ENCODE measurements around the gene LORICRIN. TPM values are rescaled to one million over a fixed set of nuclear protein-coding genes. Genes with fewer than 3 reads are reported as not detected.

The LORICRIN gene
- total and polyA plus RNA-seq, 9 of the 15 experiments (the other 6 are each of a cell fraction or from before 2014, with no cell fraction given): not detected

DNA sequence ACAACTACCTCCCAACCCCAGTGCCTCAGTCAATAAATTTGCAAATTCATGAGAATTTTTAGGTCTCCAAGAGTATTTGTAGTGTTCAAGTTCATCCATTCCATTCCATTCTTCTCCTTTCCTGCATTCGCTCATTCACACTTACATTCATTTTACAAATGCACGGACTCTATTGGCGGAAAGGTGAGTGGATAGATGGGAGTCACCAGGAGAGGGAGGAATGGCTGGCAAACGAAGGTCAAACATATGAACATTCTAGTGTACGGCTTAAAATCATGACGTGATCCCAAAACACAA is 2.5 kb downstream of the LORICRIN start:
- Histone ChIP-seq H3K9ac (ENCODE audit: insufficient read depth in 1 of 2, low read depth in 2 of 2, low read length in 2 of 2) (no peak overlapping the region), H3K9me1 (ENCODE audit: control insufficient read depth, insufficient read depth, low read length) (no peaks in the 10 kb centered on the region), H3K4me1 (replicated peaks in 1 of 2; ENCODE audit: control insufficient read depth in 2 of 2, insufficient read depth in 2 of 2, low read length in 2 of 2) (peaks cover 0 to 8% of the 10 kb centered on the region in 2 experiments; a peak in 2 of 5 replicates), H3K27me3 (ENCODE audit: control insufficient read depth in 2 of 2, insufficient read depth in 2 of 2, low read length in 2 of 2) (peaks cover 35 to 49% of the 10 kb centered on the region in 2 experiments), H3K4me3 (no peak overlapping the region), H3K36me3 (ENCODE audit: control insufficient read depth, insufficient read depth, low read length) (no peaks in the 10 kb centered on the region), H3K4me2 (ENCODE audit: insufficient read depth, low read length) (no peak overlapping the region), H3K9me3 (replicated peaks; ENCODE audit: control insufficient read depth, insufficient read depth, low read depth, low read length) (no peaks in the 10 kb centered on the region), H3K27ac (ENCODE audit: extremely low read depth, low read depth, low read length) (no peak overlapping the region), H2AFZ (ENCODE audit: low read depth, low read length) (no peak overlapping the region), H4K20me1 (replicated peaks; ENCODE audit: control insufficient read depth, insufficient read depth, low read length) (no peaks in the 10 kb centered on the region; the same call in 1 of the 2 replicates), H3K79me2 (ENCODE audit: control insufficient read depth, insufficient read depth, low read length) (no peaks in the 10 kb centered on the region)
- CTCF ChIA-PET (ENCODE audit: low intra/inter-chr PET ratio): no interaction called here
- FAIRE-seq: no peak
- 4% methylated on average over 6 of the region's 6 CpGs for WGBS (ENCODE audit: insufficient coverage, low coverage, missing lambda C conversion rate)
- TF ChIP-seq, protein P1, sequence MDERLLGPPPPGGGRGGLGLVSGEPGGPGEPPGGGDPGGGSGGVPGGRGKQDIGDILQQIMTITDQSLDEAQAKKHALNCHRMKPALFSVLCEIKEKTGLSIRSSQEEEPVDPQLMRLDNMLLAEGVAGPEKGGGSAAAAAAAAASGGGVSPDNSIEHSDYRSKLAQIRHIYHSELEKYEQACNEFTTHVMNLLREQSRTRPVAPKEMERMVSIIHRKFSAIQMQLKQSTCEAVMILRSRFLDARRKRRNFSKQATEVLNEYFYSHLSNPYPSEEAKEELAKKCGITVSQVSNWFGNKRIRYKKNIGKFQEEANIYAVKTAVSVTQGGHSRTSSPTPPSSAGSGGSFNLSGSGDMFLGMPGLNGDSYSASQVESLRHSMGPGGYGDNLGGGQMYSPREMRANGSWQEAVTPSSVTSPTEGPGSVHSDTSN (CRISPR knock-in tag; IDR thresholded peaks at IDR 0.05; ENCODE audit: low read depth): no peak
- TF ChIP-seq, protein P1 (tag; conservative IDR thresholded peaks at IDR 0.05; ENCODE audit: low read depth): no peak
- TF ChIP-seq PTBP1 (IDR thresholded peaks at IDR 0.05; ENCODE audit: low read depth, low read length) (no peak), NFYB (IDR thresholded peaks at IDR 0.05; ENCODE audit: extremely low read depth, insufficient read length) (no peak), HSF4 (CRISPR knock-in tag; IDR thresholded peaks at IDR 0.05; ENCODE audit: borderline replicate concordance) (no peak), CBFB (CRISPR knock-in tag; IDR thresholded peaks at IDR 0.05) (no peak), SNRNP70 (optimal IDR thresholded peaks at IDR 0.05; ENCODE audit: low read depth, low read length) (no peak), ZNF589 (CRISPR knock-in tag; IDR thresholded peaks at IDR 0.05; ENCODE audit: low read depth) (no peak), ZNF224 (CRISPR knock-in tag; IDR thresholded peaks at IDR 0.05) (no peak), ATF1 (CRISPR knock-in tag; IDR thresholded peaks at IDR 0.05) (no peak), ATF1 (tag; IDR thresholded peaks at IDR 0.05) (no peak), MIER1 (IDR thresholded peaks at IDR 0.05; ENCODE audit: low read depth) (no peak), CBX2 (IDR thresholded peaks at IDR 0.05; ENCODE audit: insufficient read depth, low read length, poor library complexity, severe bottlenecking) (no peak)
- TF ChIP-seq, protein P2, sequence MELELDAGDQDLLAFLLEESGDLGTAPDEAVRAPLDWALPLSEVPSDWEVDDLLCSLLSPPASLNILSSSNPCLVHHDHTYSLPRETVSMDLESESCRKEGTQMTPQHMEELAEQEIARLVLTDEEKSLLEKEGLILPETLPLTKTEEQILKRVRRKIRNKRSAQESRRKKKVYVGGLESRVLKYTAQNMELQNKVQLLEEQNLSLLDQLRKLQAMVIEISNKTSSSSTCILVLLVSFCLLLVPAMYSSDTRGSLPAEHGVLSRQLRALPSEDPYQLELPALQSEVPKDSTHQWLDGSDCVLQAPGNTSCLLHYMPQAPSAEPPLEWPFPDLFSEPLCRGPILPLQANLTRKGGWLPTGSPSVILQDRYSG (tag; conservative IDR thresholded peaks at IDR 0.05; ENCODE audit: low read depth): no peak
- TF ChIP-seq, protein P3, sequence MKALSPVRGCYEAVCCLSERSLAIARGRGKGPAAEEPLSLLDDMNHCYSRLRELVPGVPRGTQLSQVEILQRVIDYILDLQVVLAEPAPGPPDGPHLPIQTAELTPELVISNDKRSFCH (CRISPR knock-in tag; IDR thresholded peaks at IDR 0.05): no peak
- TF ChIP-seq, protein P3 (tag; IDR thresholded peaks at IDR 0.05): no peak
- TF ChIP-seq, protein P4, sequence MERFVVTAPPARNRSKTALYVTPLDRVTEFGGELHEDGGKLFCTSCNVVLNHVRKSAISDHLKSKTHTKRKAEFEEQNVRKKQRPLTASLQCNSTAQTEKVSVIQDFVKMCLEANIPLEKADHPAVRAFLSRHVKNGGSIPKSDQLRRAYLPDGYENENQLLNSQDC (CRISPR knock-in tag; IDR thresholded peaks at IDR 0.05): no peak
- TF ChIP-seq, protein P5, sequence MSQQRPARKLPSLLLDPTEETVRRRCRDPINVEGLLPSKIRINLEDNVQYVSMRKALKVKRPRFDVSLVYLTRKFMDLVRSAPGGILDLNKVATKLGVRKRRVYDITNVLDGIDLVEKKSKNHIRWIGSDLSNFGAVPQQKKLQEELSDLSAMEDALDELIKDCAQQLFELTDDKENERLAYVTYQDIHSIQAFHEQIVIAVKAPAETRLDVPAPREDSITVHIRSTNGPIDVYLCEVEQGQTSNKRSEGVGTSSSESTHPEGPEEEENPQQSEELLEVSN (IDR thresholded peaks at IDR 0.05; ENCODE audit: borderline replicate concordance in 1 of 2, extremely low read depth in 1 of 2, insufficient read depth in 1 of 2, insufficient read length in 1 of 2, low read depth in 1 of 2, low read length in 1 of 2, poor library complexity in 1 of 2, severe bottlenecking in 1 of 2): no peak
- in situ Hi-C loops (cut with MboI): no loop called here
- no TSS peak for BruUV-seq (replicated peaks)
- POLR2A ChIA-PET: interaction anchor here (0.9 to 1.6 kb wide), 3 partner anchors 23 to 332 kb away, joined by 3 read pairs; no protein-coding TSS in a partner anchor
- intact Hi-C loops (cut with micrococcal nuclease): no loop called here
- no peak for DNase-seq (ENCODE audit: extremely low read depth in 1 of 4, low spot score in 3 of 4)
- ATAC-seq: no peak
